ENCODE results near the gene DNAL4.

DNAL4 gene

DNA sequence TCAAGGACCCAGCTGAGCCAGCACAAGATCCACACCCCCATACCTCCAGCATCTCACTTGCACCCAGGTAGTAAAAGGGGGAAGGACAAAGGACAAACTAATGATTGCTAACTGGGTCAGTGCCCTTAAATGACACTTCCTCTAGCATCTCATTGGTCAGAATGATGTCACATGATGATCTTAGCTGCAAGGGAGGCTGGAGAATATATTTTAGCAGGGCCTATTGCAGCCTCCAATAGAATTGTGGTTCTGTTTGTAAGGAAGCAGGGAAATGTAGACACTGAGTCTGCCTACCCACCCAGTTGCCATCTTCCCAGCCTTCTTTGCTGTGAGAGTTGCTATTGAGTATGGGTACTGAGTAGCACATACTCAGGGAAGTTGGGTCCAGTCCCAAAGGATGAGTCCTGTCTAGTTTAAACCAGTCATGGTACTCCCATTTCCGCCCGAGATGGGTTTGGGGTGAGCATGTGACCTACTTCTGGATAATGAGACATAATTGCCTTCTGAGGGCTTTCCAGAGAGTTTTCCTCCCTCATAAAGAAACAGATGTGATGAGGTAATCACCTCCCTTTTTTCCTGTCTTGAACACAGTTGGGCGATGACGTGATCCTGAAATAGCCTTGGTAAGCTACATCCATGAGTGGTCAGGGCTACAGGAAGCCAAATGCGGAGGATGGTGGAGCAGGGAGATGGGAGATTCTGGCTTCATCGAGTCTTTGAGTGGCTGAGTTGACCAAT, 5.5 kb upstream of the DNAL4 start:
- H3K4me3 ChIP-seq (ENCODE audit: low read depth, low read length) = no peak overlapping the region
- TF ChIP-seq, protein P1, sequence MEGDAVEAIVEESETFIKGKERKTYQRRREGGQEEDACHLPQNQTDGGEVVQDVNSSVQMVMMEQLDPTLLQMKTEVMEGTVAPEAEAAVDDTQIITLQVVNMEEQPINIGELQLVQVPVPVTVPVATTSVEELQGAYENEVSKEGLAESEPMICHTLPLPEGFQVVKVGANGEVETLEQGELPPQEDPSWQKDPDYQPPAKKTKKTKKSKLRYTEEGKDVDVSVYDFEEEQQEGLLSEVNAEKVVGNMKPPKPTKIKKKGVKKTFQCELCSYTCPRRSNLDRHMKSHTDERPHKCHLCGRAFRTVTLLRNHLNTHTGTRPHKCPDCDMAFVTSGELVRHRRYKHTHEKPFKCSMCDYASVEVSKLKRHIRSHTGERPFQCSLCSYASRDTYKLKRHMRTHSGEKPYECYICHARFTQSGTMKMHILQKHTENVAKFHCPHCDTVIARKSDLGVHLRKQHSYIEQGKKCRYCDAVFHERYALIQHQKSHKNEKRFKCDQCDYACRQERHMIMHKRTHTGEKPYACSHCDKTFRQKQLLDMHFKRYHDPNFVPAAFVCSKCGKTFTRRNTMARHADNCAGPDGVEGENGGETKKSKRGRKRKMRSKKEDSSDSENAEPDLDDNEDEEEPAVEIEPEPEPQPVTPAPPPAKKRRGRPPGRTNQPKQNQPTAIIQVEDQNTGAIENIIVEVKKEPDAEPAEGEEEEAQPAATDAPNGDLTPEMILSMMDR (IDR thresholded peaks at IDR 0.05; ENCODE audit: borderline replicate concordance, insufficient read depth, low read depth, low read length) = no peak

DNA sequence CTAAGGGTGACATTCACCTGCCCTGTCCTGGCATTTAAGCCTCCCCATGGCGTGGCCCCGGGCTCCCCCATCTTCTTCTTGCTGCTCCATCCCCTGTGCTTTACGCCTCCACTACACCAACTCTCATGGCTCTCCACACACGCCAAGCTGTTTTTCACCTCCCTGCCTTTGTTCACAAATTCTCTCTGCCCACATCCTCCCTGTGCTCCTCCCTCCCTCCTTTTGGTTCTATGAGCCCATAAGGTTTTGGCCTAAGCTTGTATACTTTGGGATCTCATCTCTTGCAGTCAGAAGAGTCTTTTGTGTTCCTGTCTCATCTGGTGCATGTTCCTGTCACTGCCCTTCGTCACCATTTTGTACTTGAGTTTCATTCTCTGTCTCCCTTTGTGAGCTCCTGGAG, 4.6 kb upstream of the DNAL4 start:
- TF ChIP-seq, protein P1 (IDR thresholded peaks at IDR 0.05; ENCODE audit: borderline replicate concordance, insufficient read depth, low read depth, low read length) = no peak
- H3K4me3 ChIP-seq (ENCODE audit: low read depth, low read length) = no peak overlapping the region

DNA sequence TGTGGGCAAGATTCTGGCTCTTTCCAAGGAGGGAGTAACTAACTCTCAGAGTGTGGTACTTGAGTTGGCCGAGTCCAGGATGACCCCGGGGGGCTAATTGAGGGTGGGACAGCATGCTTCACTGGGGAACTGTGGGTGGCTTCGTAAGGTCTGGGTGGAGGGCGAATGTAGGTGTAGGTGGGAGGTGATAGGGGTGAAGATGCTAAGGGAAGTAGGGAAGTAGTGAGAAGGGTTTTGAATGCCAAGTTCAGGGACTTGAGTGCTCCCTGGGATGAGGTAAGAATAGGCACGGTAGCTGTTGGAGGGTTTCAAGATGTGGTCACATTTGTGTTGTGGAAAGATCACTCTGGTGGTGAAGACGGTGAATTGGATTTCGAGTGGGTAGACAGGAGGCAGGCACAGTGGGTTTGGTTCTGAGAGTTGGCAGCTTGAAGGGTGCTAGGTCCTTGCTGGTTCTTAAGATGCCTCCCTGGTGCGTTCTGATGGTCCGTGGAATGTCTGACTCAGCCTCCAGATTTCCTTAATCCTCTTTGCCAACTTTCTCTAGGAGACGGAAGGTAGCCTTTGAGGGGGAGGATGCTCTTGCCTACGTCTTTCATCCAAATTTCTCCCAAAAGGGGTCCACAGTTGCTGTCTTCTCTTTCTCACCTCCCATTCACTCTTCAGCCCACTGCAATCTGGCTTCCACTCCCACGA, 2.5 kb upstream of the DNAL4 start:
- no peak overlapping the region for H3K4me3 ChIP-seq (ENCODE audit: low read depth, low read length)
- TF ChIP-seq, protein P1 (IDR thresholded peaks at IDR 0.05; ENCODE audit: borderline replicate concordance, insufficient read depth, low read depth, low read length) = no peak

DNA sequence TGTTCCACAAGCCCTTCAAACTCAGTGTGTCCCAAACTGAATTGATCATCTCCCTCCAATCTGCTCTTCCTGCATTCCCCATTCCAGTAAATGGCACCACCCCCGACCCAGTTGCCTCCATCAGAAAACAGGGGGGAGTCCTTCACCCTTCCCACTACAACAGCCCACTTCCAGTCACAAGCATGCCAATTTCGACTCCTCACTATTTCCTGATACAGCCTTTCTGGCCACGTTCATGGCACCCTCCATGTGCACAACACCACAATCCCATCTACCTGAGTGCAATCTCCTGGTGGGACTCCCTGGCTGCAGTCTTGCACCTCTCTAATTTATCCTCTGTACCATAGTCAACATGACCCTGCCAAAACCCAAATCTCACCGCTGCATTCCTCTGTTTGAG, 1.6 kb upstream of the DNAL4 start:
- TF ChIP-seq, protein P1 (IDR thresholded peaks at IDR 0.05; ENCODE audit: borderline replicate concordance, insufficient read depth, low read depth, low read length) = no peak
- H3K4me3 ChIP-seq (ENCODE audit: low read depth, low read length) = no peak overlapping the region

DNA sequence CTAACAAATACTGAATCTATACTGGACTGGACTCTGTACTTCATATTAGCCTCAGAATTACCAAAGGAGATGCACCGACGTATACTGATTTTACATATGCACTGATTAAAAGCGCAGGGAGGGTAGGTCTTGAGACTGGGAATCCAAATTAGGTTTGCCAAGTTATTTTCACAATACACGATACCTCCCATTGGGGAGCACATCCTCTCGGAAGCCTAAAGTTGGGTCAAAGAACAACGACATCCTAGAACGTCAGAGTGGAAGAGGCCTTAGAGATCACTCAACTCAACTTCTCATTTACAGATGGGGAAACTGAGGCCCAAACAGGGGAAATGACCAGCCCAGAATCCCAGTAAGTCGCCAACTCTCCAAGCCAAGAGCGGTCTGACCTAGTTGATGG, 626 bp downstream of the DNAL4 start:
- TF ChIP-seq, protein P1 (IDR thresholded peaks at IDR 0.05; ENCODE audit: borderline replicate concordance, insufficient read depth, low read depth, low read length) = no peak
- peak overlapping the region; percentile 75 for H3K4me3 ChIP-seq (ENCODE audit: low read depth, low read length)

DNA sequence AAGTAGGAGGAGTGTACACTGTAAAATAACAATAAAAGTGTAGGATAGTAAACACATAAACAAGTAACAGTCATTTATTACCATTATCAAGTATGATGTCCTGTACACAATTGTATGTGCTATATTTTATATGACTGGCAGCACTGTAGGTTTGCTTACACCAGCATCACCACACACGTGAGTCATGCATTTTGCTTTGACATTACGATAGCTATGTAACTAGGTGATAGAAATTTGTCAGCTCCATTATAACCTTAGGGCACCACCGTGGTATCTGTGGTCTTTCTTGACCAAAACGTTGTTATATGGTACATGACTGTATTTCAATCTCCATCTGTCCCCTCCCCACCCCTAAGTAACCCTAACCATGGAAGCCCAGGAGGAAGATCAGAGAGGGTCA, 1.1 kb downstream of the DNAL4 start:
- H3K4me3 ChIP-seq (ENCODE audit: low read depth, low read length) = no peak overlapping the region
- TF ChIP-seq, protein P1 (IDR thresholded peaks at IDR 0.05; ENCODE audit: borderline replicate concordance, insufficient read depth, low read depth, low read length) = no peak

DNA sequence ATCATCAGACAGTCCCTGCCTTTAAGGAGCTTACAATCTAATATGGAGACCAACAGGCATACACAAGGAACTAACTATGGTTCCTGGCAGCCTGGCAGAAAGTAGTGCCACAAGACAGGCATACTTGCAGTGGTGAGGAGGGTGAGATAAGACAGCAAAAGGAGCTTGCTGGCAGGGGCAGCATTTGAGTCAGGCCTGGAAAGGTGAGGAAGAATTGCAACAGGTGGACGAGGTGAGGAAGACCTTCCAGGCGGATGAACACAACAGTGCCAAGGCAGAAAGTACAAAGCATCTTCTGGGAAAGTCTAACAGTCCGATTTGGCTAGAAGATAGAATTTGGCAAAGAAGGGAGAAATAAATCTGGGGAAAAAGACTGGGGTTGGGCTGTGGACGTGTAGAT, 4.3 kb downstream of the DNAL4 start:
- TF ChIP-seq, protein P1 (IDR thresholded peaks at IDR 0.05; ENCODE audit: borderline replicate concordance, insufficient read depth, low read depth, low read length) = no peak
- no peak overlapping the region for H3K4me3 ChIP-seq (ENCODE audit: low read depth, low read length)
